MM.1S (cell line): ENCODE measurements around the gene CHCHD6.

Experiments used
- DNase-seq: peaks from one replicate; pipeline ENCODE4 v3.0.0-alpha.2; 2015
- H2AFZ ChIP-seq: fragments of 300-600 bp; sonication (generic); 2 replicates; pipeline ENCODE4 v1.6.0; 2016; ENCODE audit warnings: antibody characterized with exemption, low read length
- H3F3A ChIP-seq: fragments of 300-600 bp; sonication (generic); 2 replicates; pipeline ENCODE4 v1.6.1; 2016; ENCODE audit warnings: mild to moderate bottlenecking, antibody characterized with exemption, low read length, moderate library complexity, mixed read lengths; ENCODE audit not compliant: insufficient read depth
- H3K27ac ChIP-seq: fragments of 300-600 bp; sonication (generic); 2 replicates; pipeline ENCODE4 v1.5.1; 2016; ENCODE audit warnings: mild to moderate bottlenecking, low read length
- H3K27me3 ChIP-seq: fragments of 300-600 bp; sonication (generic); replicated peaks from 2 replicates; pipeline ENCODE4 v1.6.0; 2016; ENCODE audit warnings: low read length; ENCODE audit not compliant: insufficient read depth
- H3K36me3 ChIP-seq: fragments of 300-600 bp; sonication (generic); replicated peaks from 2 replicates; pipeline ENCODE4 v1.6.1; 2016; ENCODE audit warnings: mild to moderate bottlenecking, low read length, mixed read lengths; ENCODE audit not compliant: insufficient read depth
- H3K4me1 ChIP-seq: fragments of 300-600 bp; sonication (generic); 2 replicates; pipeline ENCODE4 v1.6.1; 2016; ENCODE audit warnings: low read length, mixed read lengths
- H3K4me2 ChIP-seq: fragments of 300-600 bp; sonication (generic); 2 replicates; pipeline ENCODE4 v1.6.0; 2016; ENCODE audit warnings: low read depth, low read length
- H3K4me3 ChIP-seq: fragments of 300-600 bp; sonication (generic); 2 replicates; pipeline ENCODE4 v1.5.1; 2016; ENCODE audit warnings: low read length, mixed read lengths
- H3K79me2 ChIP-seq: fragments of 300-600 bp; sonication (generic); 2 replicates; pipeline ENCODE4 v1.6.1; 2016; ENCODE audit warnings: mixed run types, low read length, mixed read lengths
- H3K9ac ChIP-seq: fragments of 300-600 bp; sonication (generic); 2 replicates; pipeline ENCODE4 v1.6.1; 2016; ENCODE audit warnings: low read length, mixed read lengths
- H3K9me2 ChIP-seq: fragments of 300-600 bp; sonication (generic); replicated peaks from 2 replicates; pipeline ENCODE4 v1.6.1; 2016; ENCODE audit warnings: mild to moderate bottlenecking, low read length, mixed read lengths; ENCODE audit not compliant: insufficient read depth
- H3K9me3 ChIP-seq: fragments of 300-600 bp; sonication (generic); replicated peaks from 2 replicates; pipeline ENCODE4 v1.6.1; 2016; ENCODE audit warnings: mild to moderate bottlenecking, low read length, mixed read lengths; ENCODE audit not compliant: insufficient read depth
- H4K20me1 ChIP-seq: fragments of 300-600 bp; sonication (generic); 2 replicates; pipeline ENCODE4 v1.6.1; 2016; ENCODE audit warnings: mild to moderate bottlenecking, low read length, moderate library complexity, mixed read lengths; ENCODE audit not compliant: insufficient read depth
- EZH2 ChIP-seq: fragments of 300-600 bp; sonication (generic); optimal IDR thresholded peaks from 2 replicates; pipeline ENCODE3; 2017; ENCODE audit warnings: low read depth, mild to moderate bottlenecking, antibody characterized with exemption, low read length, mixed read lengths
- EZH2phosphoT487 ChIP-seq: fragments of 300-600 bp; sonication (generic); IDR thresholded peaks from 2 replicates; pipeline ENCODE4 v1.6.1; 2018; ENCODE audit warnings: antibody characterized with exemption, low read length
- TF ChIP-seq, protein P1 (sequence below): fragments of 300-600 bp; sonication (generic); IDR thresholded peaks from 2 replicates; pipeline ENCODE4 v1.5.1; 2016; ENCODE audit warnings: antibody characterized with exemption, low read length, mixed read lengths

CHCHD6 gene

DNA sequence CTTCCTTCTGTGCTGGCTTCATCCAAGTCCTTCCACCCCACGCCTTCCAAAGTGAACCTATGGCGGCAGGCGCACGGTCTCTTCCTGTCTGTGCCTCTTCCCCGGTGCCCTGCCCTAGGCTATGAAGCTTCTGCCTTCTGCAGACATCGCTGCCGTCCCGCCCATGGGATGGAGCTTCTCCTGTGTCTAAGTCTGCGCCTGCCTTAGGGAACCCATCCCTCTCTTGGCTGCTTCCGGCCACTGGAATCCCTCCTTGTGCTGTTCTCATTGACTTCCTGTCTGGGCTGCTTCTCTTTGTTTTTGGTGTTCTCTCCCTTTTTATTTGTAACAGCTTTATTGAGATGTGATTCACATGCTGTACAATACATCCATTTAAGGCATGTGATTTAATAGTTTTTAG lies 17.2 kb downstream of the CHCHD6 start:
- no peak overlapping the region for H3K4me3 ChIP-seq
- TF ChIP-seq EZH2: no peak
- TF ChIP-seq, protein P1, sequence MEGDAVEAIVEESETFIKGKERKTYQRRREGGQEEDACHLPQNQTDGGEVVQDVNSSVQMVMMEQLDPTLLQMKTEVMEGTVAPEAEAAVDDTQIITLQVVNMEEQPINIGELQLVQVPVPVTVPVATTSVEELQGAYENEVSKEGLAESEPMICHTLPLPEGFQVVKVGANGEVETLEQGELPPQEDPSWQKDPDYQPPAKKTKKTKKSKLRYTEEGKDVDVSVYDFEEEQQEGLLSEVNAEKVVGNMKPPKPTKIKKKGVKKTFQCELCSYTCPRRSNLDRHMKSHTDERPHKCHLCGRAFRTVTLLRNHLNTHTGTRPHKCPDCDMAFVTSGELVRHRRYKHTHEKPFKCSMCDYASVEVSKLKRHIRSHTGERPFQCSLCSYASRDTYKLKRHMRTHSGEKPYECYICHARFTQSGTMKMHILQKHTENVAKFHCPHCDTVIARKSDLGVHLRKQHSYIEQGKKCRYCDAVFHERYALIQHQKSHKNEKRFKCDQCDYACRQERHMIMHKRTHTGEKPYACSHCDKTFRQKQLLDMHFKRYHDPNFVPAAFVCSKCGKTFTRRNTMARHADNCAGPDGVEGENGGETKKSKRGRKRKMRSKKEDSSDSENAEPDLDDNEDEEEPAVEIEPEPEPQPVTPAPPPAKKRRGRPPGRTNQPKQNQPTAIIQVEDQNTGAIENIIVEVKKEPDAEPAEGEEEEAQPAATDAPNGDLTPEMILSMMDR: no peak
- TF ChIP-seq EZH2phosphoT487: no peak
- no peaks in the 10 kb centered on the region for H3F3A ChIP-seq
- no peaks in the 10 kb centered on the region for H4K20me1 ChIP-seq
- H3K4me1 ChIP-seq: no peaks in the 10 kb centered on the region
- H3K4me2 ChIP-seq: no peak overlapping the region
- no peaks in the 10 kb centered on the region for H3K9me2 ChIP-seq
- no peaks in the 10 kb centered on the region for H3K9me3 ChIP-seq
- no peaks in the 10 kb centered on the region for H3K36me3 ChIP-seq
- no peaks in the 10 kb centered on the region; the same call in 1 of the 2 replicates for H3K79me2 ChIP-seq
- no peak overlapping the region for H2AFZ ChIP-seq
- no peak overlapping the region for H3K27ac ChIP-seq
- no peak for DNase-seq
- H3K9ac ChIP-seq: no peak overlapping the region
- no peaks in the 10 kb centered on the region for H3K27me3 ChIP-seq

DNA sequence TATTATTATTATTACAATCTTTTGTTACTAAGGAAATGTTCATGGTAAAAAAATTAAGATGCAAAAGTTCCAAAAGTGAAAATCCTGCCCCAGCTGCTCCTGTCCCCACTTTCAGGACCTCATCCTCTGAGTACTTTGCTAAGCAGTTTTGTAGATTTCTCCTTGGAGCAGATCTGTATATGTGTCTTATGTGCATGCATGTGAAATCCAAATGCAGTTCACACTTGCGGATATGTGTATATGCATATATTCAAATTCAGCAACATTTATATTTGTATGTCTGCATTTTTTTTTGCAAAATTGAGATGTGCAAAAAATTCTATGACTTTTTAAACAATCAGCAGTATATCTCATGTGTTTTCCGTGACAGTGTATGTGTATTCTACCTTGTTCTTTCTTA lies 19.2 kb downstream of the CHCHD6 start:
- Histone ChIP-seq H3K27ac (no peak overlapping the region), H2AFZ (no peak overlapping the region), H3K9me2 (no peaks in the 10 kb centered on the region), H3K9ac (no peak overlapping the region), H3K4me1 (no peaks in the 10 kb centered on the region), H4K20me1 (no peaks in the 10 kb centered on the region), H3K9me3 (no peaks in the 10 kb centered on the region), H3F3A (no peaks in the 10 kb centered on the region), H3K4me3 (no peak overlapping the region), H3K79me2 (no peaks in the 10 kb centered on the region; the same call in 1 of the 2 replicates), H3K4me2 (no peak overlapping the region), H3K27me3 (no peaks in the 10 kb centered on the region), H3K36me3 (no peaks in the 10 kb centered on the region)
- no peak for DNase-seq
- TF ChIP-seq EZH2phosphoT487 (no peak), EZH2 (no peak)
- TF ChIP-seq, protein P1: no peak

DNA sequence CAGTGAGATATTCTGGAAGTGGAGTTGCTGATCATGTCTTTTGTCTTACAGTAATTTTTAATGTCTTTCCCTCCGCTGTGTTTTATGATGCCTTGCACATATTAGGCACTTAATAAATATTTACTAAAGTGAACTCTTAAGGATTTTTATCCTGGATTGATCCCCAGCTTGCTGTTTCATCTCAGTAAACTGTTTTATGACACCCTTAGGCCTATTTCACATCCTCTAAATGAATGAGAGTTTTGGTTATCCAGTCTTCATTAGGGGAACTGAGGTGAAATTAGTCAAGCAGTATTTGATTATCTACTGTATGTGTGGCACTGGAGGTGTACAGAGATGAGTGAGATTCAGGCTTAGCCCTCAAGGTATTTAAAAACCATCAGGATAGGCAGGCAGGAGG lies 19.8 kb downstream of the CHCHD6 start:
- H3K36me3 ChIP-seq: no peaks in the 10 kb centered on the region
- no peak overlapping the region for H3K27ac ChIP-seq
- TF ChIP-seq, protein P1: no peak
- TF ChIP-seq EZH2: no peak
- TF ChIP-seq EZH2phosphoT487: no peak
- no peak overlapping the region for H3K4me2 ChIP-seq
- H2AFZ ChIP-seq: no peak overlapping the region
- H3F3A ChIP-seq: no peaks in the 10 kb centered on the region
- no peak overlapping the region for H3K9ac ChIP-seq
- no peaks in the 10 kb centered on the region for H3K9me3 ChIP-seq
- DNase-seq: no peak
- no peaks in the 10 kb centered on the region for H3K27me3 ChIP-seq
- H3K9me2 ChIP-seq: no peaks in the 10 kb centered on the region
- H4K20me1 ChIP-seq: no peaks in the 10 kb centered on the region
- H3K4me3 ChIP-seq: no peak overlapping the region
- no peaks in the 10 kb centered on the region for H3K79me2 ChIP-seq
- no peaks in the 10 kb centered on the region for H3K4me1 ChIP-seq
